Bone marrow (tissue), 2 donors: ENCODE data around the gene RTKN2.

Source experiments
- DNase-seq, 2 donors: peaks; one replicate each; lab custom pipeline; 2025; lab: John Stamatoyannopoulos, UW

The RTKN2 gene

DNA sequence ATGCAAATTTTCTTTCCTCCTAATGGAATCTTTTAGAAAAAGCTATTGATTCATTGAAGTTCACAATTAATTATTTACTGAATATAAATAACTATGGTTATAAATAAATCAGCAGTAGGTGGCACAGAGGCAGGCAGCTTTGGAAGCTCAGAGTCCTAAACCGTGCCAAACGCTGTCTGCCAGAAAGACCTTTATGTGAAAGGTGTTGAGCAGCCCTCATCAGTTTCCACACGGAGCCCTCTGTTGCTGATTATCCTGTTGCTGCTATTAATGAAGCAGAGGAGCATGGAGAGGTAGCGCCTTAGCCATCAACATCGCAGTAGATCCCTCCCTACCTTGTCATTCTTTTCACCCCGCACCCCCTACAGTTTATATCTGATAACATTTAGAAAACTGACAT, 51.0 kb downstream of the RTKN2 start:
- DNase-seq: no peak

DNA sequence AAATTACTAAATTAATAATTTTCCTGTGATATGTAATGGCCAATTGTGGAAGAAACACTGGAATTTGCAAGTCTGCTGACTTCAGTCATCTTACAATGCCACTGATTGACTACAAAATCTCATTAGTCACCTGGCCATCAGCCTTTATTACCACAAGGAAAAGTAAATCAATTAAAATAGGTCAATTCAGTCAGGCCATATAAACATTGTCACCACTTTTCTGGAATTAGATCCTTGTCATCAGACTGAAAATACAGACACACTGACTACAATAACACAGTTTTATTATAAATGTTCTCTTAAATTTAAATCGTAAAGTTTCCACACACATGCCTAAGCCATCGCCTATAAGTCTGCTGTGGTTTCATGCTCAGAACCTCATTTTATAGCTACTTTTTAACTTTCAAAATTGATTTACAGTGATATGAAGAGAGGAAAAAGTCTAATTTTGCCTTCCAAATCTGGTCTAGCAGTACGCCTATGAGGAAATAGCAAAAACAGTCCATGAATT, 54.2 kb downstream of the RTKN2 start:
- no peak for DNase-seq

GRCh38 chr10:62205750-62206399, 62.8 kb downstream of the RTKN2 start:
- DNase-seq: no peak

GRCh38 chr10:62199584-62199983, 69.1 kb downstream of the RTKN2 start:
- DNase-seq: no peak

DNA sequence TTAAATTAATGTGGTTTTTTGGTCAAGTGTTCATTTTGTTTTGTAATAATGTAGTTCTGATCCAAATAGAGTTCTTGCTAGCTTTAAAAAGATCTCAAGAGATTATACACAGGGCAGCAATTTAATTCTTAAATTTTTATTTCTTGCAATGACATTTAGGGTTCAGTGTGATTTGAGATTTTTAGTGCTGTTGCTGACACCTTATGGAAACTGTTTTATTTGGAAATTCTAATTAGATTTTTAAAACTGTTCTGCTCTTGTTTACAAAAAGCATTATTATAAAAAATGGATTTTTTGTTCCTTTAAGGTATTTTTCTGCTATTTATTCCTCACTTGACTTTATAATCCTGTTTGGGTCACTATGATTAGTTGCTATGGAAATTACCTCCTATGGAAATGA, 72.1 kb downstream of the RTKN2 start:
- DNase-seq: no peak

DNA sequence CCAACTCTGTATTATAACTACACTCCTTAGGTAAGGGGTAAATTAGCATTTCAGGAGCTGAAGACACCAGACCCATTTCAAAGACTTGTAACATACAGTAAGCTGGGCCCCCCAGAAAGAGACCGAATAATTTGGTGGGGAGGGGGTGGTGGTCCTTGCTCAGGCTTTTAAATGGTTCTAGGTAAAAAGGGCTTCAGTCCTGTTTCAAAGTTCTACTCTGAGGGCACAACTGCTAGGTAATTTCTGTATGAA, 73.0 kb downstream of the RTKN2 start:
- DNase-seq: no peak

DNA sequence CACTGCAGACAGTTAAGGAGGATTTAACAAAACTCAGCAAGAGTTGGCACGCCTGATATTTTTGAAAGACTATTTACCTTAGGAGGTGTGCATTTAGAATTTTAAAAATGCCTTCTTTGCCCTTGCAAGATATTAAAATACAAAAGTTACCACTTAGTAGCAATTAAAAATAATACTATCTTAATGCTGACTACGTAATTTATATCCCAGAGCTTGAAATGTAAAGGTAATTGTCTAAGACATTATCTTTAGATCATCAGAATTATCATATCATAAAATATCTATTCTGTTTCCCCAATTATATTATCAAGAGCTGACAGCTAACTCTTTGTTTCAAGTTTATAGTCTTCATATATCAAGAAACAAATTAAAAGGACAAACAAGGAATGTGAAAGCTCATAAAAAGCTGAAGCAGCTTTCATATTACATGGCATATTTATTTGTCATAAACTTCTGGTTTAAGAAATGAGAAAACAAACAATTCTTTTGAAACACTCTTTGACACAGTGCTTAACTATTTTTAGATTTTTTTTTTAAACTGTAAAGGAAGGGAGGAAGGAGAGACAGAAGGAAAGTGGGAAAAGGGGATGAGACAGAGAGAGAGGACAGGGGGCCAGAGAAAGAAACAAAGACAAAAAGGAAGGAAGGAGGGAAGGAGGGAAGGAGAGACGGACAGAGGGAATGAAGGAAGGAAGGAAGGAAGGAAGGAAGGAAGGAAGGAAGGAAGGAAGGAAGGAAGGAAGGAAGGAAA, 73.5 kb downstream of the RTKN2 start:
- DNase-seq: no peak

DNA sequence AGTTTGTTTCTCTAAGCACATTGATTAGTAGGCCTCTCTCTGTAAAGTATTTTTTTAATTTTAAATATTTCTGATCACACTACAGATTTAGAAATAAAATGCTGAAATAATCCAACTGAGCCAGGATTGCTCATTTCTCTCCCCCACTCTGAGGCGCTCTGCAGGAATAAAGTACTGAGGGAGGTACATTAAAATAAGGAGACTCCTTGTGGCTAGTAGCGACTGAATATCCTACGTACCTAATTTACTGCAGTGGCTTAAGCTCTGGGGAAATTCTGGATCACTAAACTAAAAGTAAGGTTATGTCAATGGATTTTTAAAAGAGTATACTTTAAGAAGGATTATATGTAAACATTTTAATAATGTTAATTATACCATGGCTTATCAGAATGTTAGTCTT, 75.2 kb downstream of the RTKN2 start:
- no peak for DNase-seq

DNA sequence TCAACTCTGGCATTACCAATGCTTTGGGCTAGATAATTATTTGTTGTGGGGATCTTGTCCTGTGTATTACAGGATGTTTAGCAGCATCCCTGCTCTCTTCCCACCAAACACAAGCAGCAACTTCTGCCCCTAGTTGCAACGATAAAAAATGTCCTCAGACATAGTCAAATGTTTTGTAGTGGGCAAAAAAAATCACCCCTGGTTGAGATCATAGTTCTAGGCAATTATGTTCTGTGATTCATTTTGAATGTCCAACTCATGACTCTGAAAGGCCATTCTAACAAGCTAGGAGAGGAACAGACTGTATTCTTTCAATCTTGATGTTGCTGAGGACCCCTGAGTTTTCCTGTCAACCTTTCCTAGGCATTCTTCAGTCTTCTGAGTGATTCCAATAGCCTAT, 79.5 kb downstream of the RTKN2 start:
- DNase-seq: no peak

GRCh38 chr10:62188021-62188616, 80.5 kb downstream of the RTKN2 start:
- no peak for DNase-seq

- DNase-seq: no peak
Measured at GRCh38 chr10:62186999-62187675, 81.5 kb downstream of the RTKN2 start.

DNA sequence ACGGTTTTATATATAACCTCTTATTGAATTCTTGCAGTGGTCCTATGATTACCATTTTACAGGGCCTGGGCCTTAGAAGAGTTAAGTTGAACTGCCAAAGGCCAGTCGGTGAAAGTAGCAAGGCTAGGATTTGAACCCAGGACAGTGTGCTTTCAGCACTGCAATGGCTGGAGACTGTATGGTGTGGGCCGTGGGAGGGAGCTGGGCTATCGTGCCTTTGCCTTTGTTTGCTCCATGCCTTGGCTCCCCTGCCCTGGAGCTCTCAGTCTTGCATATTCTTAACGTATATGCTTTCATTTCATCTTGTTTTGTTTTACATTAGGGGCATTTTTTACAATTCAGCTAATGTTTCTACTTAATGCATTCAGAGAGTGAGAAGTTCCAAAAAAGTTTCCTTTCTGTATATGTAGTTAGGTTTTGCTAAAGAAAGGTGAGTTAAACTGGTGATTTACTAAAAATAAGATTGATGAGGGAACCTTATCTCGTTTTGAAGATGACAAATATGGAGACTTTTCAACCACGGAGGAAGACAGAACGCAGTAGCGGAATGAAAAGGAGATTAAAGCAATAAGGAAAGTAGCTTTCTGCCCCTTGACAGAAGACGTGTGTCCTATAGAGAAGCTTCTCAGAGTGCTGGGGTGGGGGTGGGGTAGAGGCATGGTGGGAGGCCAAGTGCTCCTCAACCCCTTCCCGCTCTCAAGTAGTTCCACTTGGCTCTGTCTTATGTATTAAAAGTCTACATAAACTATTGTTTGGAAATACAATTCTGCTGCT, 82.5 kb downstream of the RTKN2 start:
- DNase-seq: no peak

- no peak for DNase-seq
Measured at GRCh38 chr10:62183857-62184795, 84.5 kb downstream of the RTKN2 start.

DNA sequence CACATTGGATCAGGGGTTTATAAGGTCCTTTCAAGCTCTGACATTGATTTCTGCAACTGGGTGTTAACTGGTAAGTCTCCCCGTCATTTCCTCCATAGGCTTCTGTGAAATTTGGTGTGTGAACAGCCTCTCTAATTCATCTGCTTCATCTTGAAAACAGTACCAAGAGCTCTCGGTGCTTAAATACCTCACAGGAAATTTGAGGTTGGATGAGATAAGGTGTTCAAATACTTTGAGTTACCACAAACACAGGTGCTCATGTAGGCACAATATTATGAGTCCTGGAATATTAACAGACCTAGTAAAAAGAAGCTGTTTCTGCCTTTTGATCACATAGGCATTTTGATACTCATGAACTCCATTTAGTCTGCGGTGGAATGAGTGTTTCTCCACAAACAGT, 85.2 kb downstream of the RTKN2 start:
- no peak for DNase-seq

DNA sequence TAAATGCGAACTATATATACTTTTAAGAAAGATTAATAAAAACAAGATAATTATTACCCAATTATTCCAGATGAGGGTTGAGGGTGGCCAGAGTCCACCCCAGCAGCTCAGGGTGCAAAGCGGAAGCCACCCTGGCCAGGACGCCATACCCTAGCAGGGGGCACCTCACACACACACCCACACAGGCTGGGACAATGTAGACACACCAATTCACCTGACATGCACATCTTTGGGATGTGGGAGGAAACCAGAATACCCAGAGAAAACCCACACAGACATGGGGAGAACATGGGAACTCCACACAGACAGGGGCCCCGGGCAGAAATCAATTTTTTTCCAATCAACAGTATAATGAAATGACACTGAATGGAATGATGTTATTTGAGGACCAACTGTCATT, 86.0 kb downstream of the RTKN2 start:
- no peak for DNase-seq

GRCh38 chr10:62182171-62182570, 86.5 kb downstream of the RTKN2 start:
- no peak for DNase-seq

DNA sequence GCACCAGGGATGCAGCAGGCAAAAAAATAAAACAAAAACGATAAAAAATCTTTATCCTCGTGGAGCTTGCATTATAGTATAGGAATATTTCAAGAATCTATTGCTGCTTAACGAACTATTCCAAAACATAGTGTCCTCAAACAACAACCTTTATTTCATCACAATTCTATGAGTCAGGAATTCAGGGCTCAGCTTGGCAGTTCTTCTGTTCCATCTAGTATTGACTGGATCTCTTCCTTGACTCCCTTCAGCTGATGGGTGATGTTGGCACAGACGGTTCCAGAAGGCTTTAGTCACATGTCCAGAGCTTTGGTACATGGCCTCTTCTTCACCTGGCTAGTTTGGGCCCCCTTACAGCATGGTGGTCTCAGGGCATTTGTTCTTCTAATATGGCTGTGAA, 88.0 kb downstream of the RTKN2 start:
- no peak for DNase-seq

GRCh38 chr10:62178568-62178967, 90.1 kb downstream of the RTKN2 start:
- DNase-seq: no peak

- DNase-seq: no peak
Measured at GRCh38 chr10:62177111-62177510, 91.5 kb downstream of the RTKN2 start.

DNA sequence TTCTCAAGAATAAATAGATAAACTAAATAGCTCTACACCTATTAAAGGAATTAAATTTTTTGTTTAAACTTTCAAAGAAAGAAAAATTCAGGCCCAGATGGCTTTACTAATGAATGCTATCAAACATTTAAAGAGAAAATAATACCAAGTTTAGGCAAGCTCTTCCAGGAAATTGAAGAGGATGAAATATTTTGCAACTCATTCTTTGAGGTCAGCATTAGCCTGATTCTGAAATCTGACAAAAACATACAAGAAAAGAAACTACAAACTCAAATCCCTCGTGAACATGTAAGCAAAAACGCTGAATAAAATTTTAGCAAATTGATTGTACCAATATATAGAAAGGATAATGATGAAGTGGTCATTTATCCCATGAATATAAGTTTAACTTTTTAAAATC, 93.4 kb downstream of the RTKN2 start:
- DNase-seq: no peak

GRCh38 chr10:62172465-62172864, 96.2 kb downstream of the RTKN2 start:
- no peak for DNase-seq
